GM18498 (cell line): ENCODE results near the gene TNFAIP3.

ENCODE experiments used
- ATAC-seq: cut with Tn5 transposase; IDR thresholded peaks from one replicate; pipeline ENCODE4 v1.9.1; 2021; ENCODE audit warnings: mild to moderate bottlenecking, moderate library complexity; ENCODE audit not compliant: unreplicated experiment

Gene TNFAIP3

GRCh38 chr6:137917551-137918325 is 50.7 kb downstream of the TNFAIP3 start:
- no peak for ATAC-seq

- ATAC-seq = no peak
Observed at GRCh38 chr6:137919502-137919823, 52.4 kb downstream of the TNFAIP3 start.

GRCh38 chr6:137919837-137920730 is 53.0 kb downstream of the TNFAIP3 start:
- ATAC-seq = no peak

GRCh38 chr6:137921823-137922222 is 54.8 kb downstream of the TNFAIP3 start:
- ATAC-seq = no peak

GRCh38 chr6:137923866-137924653 is 57.0 kb downstream of the TNFAIP3 start:
- no peak for ATAC-seq

GRCh38 chr6:137925141-137925698 is 58.2 kb downstream of the TNFAIP3 start:
- ATAC-seq = no peak

GRCh38 chr6:137926207-137926731 is 59.2 kb downstream of the TNFAIP3 start:
- ATAC-seq = no peak

GRCh38 chr6:137926985-137927384 is 59.9 kb downstream of the TNFAIP3 start:
- no peak for ATAC-seq

GRCh38 chr6:137927777-137928218 is 60.7 kb downstream of the TNFAIP3 start:
- peak; percentile 90 for ATAC-seq

DNA sequence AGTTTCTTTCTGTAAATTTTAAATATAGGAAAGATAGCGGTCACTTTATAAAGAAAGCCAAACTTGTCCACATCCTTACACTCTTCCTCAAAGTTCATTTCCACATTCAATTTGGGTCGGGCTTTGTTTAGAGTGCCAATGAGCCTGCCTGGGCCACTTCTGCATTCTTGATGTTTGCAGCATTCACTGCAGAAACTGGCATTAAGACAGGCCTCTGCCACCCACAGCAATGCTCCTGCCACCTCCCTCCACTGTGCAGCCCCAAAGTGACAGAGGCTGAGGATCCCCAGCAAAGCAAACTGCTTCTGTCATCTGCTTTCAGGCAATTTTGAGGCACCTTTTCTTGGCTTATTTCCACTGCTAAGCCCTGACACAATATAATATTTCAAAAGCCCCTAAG is 61.2 kb downstream of the TNFAIP3 start:
- peak; percentile 55 for ATAC-seq

DNA sequence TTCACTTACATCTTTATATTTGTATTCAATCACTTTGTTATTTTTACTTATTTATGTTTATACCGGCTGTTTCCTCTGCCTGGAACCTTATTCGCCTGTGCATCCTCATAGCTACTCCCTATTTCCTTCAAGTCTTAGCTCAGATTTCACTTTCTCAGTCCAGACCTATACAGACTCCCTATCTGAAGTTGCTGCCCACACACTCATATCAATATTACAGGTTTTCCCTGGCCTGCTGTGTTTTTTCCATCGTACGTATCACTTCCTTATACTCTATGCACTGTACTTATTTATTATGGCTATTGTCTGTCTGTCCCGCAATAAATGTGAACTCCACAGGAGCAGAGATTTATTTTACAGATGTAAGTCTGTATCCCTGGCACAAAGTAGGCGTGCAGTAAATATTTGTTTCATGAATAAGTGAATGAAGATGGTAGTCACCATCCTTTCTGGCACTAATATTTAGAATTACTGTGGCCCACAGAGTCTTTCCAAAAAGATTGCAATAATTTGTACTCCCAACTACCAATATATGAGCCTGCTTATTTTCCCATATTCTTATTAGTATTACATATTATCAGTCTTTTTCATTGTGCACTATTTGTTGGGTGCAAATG is 64.9 kb downstream of the TNFAIP3 start:
- ATAC-seq = no peak
